GM12864 (cell line): Measurements from ENCODE around the gene NFKBIA.

Experiments
- DNase-seq: peaks from one replicate; pipeline ENCODE4 v3.0.0-alpha.2; 2011; ENCODE audit warnings: low read depth
- H3K4me3 ChIP-seq: 2 replicates; pipeline ENCODE4 v1.5.1; 2011; ENCODE audit warnings: mild to moderate bottlenecking, low read depth, low read length, control low read depth
- TF ChIP-seq, protein P1 (sequence below): IDR thresholded peaks from 2 replicates; pipeline ENCODE4 v1.5.1; 2011; ENCODE audit warnings: low read depth, mild to moderate bottlenecking, moderate library complexity, low read length, control low read depth, inconsistent platforms; ENCODE audit errors: missing control alignments

NFKBIA gene

DNA sequence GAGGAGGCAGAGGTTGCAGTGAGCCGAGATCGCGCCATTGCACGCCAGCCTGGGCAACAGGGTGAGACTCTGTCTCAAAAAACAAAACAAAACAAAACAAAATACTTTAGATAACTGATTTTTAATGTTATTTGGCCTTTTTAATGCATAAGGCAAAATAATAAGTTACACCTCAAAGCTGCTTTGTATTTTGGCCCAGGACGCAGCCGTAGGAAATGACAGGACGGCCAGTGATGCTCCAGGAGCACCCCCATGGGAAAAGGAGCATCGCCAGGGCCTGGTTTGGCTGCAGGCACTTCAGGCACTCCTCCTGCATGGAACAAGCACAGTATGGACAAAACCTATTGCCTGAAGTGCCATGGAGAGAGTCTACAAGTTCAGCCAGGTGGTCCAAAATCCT lies 3.5 kb upstream of the NFKBIA start:
- DNase-seq = no peak
- TF ChIP-seq, protein P1, sequence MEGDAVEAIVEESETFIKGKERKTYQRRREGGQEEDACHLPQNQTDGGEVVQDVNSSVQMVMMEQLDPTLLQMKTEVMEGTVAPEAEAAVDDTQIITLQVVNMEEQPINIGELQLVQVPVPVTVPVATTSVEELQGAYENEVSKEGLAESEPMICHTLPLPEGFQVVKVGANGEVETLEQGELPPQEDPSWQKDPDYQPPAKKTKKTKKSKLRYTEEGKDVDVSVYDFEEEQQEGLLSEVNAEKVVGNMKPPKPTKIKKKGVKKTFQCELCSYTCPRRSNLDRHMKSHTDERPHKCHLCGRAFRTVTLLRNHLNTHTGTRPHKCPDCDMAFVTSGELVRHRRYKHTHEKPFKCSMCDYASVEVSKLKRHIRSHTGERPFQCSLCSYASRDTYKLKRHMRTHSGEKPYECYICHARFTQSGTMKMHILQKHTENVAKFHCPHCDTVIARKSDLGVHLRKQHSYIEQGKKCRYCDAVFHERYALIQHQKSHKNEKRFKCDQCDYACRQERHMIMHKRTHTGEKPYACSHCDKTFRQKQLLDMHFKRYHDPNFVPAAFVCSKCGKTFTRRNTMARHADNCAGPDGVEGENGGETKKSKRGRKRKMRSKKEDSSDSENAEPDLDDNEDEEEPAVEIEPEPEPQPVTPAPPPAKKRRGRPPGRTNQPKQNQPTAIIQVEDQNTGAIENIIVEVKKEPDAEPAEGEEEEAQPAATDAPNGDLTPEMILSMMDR = no peak
- no peak overlapping the region for H3K4me3 ChIP-seq

DNA sequence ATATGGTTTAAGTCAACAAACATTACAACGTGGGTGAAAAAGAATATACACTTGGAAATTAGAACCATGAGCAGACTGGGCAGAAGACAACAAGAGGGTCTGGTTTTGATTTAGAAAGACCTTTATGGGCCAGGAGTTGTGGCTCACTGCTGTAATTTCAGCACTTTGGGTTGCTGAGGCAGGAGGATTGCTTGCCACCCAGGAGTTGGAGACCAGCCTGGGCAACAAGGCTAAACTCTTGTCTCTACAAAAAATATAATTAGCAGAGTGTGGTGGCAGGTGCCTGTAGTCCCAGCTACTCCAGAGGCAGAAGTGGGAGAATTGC lies 2.7 kb upstream of the NFKBIA start:
- DNase-seq = no peak
- TF ChIP-seq, protein P1 = no peak
- H3K4me3 ChIP-seq = no peak overlapping the region

DNA sequence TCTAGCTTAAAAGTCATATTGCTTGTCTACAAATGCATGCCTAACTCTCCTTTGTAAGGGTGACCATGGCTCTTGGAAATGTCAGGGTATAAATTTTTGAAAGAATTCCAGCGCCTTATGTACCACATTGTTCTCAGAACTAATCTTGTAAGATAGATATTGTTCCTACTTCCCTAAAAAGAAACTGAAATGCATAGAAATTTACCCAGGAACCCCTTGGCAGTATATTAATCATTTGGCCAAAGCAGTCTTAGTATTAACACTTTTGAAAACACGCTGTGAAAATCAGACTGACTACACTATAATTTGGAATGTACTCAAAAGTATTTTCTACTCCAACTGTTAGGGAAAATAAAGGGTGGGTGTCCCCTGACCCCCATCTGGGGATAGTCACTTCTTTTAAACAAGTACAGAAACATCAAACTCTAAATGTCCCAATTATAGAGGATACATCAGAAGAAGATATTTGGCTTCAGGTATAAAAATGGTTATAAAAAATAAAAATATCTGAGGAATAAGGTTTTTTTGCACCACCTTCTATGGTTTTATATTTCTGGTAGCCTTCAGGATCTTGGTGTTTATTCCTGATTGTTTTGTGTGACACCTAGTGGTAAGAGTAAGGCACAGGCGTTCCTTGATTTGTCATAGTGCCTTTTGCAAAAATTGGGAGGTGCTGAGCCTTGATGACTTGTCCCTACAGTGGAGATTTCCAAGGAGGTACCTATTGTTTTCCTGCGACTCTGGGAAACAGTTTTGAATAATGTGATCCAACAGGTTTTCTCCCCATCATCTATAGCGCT lies 2.2 kb upstream of the NFKBIA start:
- TF ChIP-seq, protein P1 = peak; percentile 73
- no peak for DNase-seq
- no peak overlapping the region for H3K4me3 ChIP-seq

DNA sequence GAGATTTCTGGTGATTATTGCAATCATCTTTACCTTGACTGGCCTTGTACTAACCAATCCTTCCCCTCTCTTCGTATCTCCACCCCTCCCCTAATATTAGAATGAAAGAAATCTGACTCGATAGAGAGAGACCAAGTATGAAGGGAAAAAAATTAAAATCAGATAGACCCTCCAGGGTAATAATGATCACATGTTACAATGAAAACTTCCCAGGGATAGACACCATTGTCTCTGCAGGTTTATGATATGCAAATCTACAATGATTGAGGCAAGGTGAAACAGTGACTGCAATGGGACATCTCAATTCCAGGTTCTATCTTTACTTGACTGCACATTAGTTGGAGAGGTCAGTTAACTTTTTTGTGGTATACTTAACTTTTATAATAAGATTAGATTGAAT lies 1.5 kb upstream of the NFKBIA start:
- H3K4me3 ChIP-seq = peak overlapping the region; percentile 92; the same call in 1 of the 2 replicates
- no peak for DNase-seq
- TF ChIP-seq, protein P1 = no peak

DNA sequence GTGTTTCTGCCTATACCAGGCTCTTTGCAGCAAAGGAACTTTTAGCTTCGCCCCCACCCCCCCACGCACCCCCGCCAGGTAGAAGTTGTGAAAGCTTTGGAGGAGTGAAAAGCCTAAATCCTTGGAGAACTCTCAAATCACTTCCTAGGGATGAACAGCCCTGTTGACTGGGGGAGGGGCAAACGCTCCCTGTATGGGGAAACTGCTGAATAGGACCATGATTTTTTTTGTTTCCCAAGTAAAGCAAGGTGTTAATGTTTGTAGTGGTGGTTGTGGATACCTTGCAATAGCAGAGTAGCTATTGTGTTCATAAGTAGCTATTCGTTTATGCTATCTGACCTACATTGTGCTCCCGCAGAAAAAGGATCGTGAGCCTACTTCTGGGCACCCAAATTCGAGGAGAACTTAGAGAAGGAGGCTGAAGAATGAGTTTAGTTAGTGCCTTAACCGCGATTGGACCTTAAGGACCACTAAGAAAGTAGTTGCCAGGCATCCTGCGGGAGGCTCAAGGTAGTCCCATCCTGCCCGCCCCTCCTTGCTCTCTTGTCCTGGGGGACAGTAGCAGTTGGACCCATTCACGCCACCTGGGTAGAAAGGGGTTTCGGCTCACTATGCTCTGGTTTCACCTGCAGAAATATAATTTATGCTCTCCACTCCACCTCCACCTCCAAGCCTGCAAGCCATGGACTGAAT lies 901 bp upstream of the NFKBIA start:
- TF ChIP-seq, protein P1 = no peak
- H3K4me3 ChIP-seq = peak overlapping the region; percentile 92
- DNase-seq = no peak

DNA sequence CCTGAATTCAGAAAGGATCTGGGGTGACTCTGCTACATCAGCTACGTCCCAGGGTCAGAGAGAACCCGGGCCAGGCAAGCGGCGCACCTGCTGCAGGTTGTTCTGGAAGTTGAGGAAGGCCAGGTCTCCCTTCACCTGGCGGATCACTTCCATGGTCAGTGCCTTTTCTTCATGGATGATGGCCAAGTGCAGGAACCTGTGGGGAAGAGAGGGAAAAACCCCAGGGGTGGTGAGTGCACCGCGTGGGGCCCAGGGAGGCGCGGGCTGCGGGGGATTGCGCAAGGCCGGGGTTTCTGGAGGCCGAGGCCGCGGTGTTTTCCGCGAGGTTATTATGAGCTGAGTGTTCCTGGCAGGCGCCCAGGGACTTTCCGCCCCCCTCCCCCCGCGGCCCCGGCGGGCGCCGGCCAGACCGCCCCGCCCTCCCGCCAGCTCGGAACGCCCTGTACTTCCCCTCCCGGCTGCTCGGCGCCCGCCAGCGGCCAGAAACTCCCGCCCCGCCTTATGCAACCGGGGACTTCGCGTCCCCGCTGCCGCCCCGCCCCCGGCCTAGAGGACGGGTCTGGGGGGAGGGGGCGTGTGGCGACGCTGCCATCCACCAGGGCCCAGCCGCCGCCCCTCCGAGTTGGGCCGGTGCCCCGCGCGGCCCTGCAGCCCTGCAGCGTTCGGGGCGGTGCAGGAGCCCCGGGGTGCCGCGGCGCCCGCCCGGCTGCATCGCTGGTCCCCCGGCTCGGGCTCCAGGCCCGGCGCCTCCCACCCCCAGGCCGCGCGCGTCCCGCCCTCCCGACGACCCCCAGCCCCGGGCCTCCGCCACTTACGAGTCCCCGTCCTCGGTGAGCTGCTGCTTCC lies 723 bp downstream of the NFKBIA start:
- H3K4me3 ChIP-seq = peak overlapping the region; percentile 92
- DNase-seq = no peak
- TF ChIP-seq, protein P1 = no peak
